Spleen (tissue), 11 donors: ENCODE data around the gene SH3BGRL2. TPM values are rescaled to one million over a fixed set of nuclear protein-coding genes. Genes with fewer than 3 reads are reported as not detected.

Source experiments
- DNase-seq: peaks from one replicate; pipeline ENCODE4 v3.0.0-alpha.2; 2020
- H3K27ac ChIP-seq, 8 donors: fragments of 200-600 bp; sonication (generic) in 7 of 8; 1 replicate in 4 of 8; 2 replicates in 4 of 8; pipeline versions ENCODE4 v1.5.0 to v1.8.0; 2016 to 2021; ENCODE audit warnings: inconsistent platforms in 4 of 8, mild to moderate bottlenecking in 4 of 8, moderate library complexity in 1 of 8
- H3K27me3 ChIP-seq, 7 donors: fragments of 200-600 bp; sonication (generic) in 6 of 7; replicated peaks in 1 of 7; 1 replicate in 4 of 7; 2 replicates in 3 of 7; pipeline versions ENCODE4 v1.5.0 to v1.8.0; 2016 to 2021; ENCODE audit warnings: inconsistent platforms in 3 of 7, mild to moderate bottlenecking in 1 of 7
- H3K36me3 ChIP-seq, 6 donors: fragments of 200-600 bp; sonication (generic) in 5 of 6; 1 replicate in 4 of 6; 2 replicates in 2 of 6; pipeline versions ENCODE4 v1.5.0 to v1.8.0; 2016 to 2021; ENCODE audit warnings: inconsistent platforms in 2 of 6
- H3K4me1 ChIP-seq, 6 donors: fragments of 200-600 bp; sonication (generic) in 5 of 6; 1 replicate in 3 of 6; 2 replicates in 3 of 6; pipeline versions ENCODE4 v1.5.0 to v1.8.0; 2016 to 2021; ENCODE audit warnings: inconsistent platforms in 3 of 6
- H3K4me3 ChIP-seq, 8 donors: fragments of 200-600 bp; sonication (generic) in 7 of 8; 1 replicate in 4 of 8; 2 replicates in 4 of 8; pipeline versions ENCODE4 v1.5.0 to v1.8.0; 2016 to 2021; ENCODE audit warnings: inconsistent platforms in 4 of 8, mild to moderate bottlenecking in 4 of 8, moderate library complexity in 2 of 8
- H3K9me3 ChIP-seq, 8 donors: fragments of 200-600 bp; sonication (generic) in 7 of 8; 1 replicate in 4 of 8; 2 replicates in 4 of 8; pipeline versions ENCODE4 v1.5.0 to v1.8.0; 2016 to 2021; ENCODE audit warnings: inconsistent platforms in 4 of 8
- POLR2A ChIP-seq, 3 donors: fragments of 450-650 bp; IDR thresholded peaks; one replicate each; pipeline ENCODE4 v1.5.1; 2017; ENCODE audit warnings: antibody characterized with exemption in 3 of 3, mild to moderate bottlenecking in 1 of 3
- POLR2AphosphoS5 ChIP-seq, 3 donors: sonication (generic); formaldehyde crosslinking; IDR thresholded peaks; one replicate each; pipeline ENCODE4 v1.5.1; 2017; ENCODE audit warnings: antibody characterized with exemption in 3 of 3
- WGBS, 5 donors: extraction: QIAGEN DNeasy Blood & Tissue Kit in 3 of 5; methylation state at CpG; one replicate each; pipeline versions ENCODE4 v1.1.5 to v1.1.7; 2013 to 2018; 5-methylcytosine and 5-hydroxymethylcytosine counted together
- intact Hi-C: fragments of 100-400 bp; cut with DNase I; formaldehyde crosslinking; loops from one replicate; pipeline ENCODE4 v1.15.0; 2023; ENCODE audit warnings: low total_unique reads
- polyA plus RNA-seq, 3 donors: library from polyadenylated mRNA; stranded (reverse); fragments of 200-250 nt; gene quantifications; one replicate each; pipeline ENCODE4 v1.2.1, GENCODE V29; 2013
- total RNA-seq, 7 donors: library from RNA; depleted of rRNA in 3 of 7; stranded (reverse); fragments of >200 nt in 3 of 7; fragmentation: NEBNext Ultra II Directional in 4 of 7; extraction: Animal tissue kit (Norgen Biotek cat#: 25700) in 4 of 7; gene quantifications; one replicate each; pipeline versions ENCODE4 v1.1.0 to v1.2.1, GENCODE V29; 2016 to 2021
- TF ChIP-seq, protein P1 (sequence below), 11 experiments: fragments of 200-600 bp in 7 of 11; fragments of 450-650 bp in 4 of 11; sonication (generic) in 4 of 11; IDR thresholded peaks in 8 of 11; conservative IDR thresholded peaks in 3 of 11; 1 replicate in 7 of 11; 2 replicates in 4 of 11; pipeline versions ENCODE4 v1.4.0 to v1.8.0; 2016 to 2021; ENCODE audit warnings: antibody characterized with exemption in 11 of 11, inconsistent platforms in 4 of 11, mild to moderate bottlenecking in 1 of 11
- donor health status: healthy with polysubstance abuse.
- donor health status: DM: no; HTN: no; CAD: no; lungs with moderate emphysema.
- donor health status: DM: no; HTN: no; CAD: no.
- donor health status: Bipolar disorder and iron deficiency.
- donor health status: healthy.
- donor health status: DM: no; HTN: no; CAD: no.
- donor health status: DM: yes; HTN: yes; CAD: no.

SH3BGRL2 gene
- total and polyA plus RNA-seq, 10 donors = 1.8 to 24.6 (median 10.9) TPM

DNA sequence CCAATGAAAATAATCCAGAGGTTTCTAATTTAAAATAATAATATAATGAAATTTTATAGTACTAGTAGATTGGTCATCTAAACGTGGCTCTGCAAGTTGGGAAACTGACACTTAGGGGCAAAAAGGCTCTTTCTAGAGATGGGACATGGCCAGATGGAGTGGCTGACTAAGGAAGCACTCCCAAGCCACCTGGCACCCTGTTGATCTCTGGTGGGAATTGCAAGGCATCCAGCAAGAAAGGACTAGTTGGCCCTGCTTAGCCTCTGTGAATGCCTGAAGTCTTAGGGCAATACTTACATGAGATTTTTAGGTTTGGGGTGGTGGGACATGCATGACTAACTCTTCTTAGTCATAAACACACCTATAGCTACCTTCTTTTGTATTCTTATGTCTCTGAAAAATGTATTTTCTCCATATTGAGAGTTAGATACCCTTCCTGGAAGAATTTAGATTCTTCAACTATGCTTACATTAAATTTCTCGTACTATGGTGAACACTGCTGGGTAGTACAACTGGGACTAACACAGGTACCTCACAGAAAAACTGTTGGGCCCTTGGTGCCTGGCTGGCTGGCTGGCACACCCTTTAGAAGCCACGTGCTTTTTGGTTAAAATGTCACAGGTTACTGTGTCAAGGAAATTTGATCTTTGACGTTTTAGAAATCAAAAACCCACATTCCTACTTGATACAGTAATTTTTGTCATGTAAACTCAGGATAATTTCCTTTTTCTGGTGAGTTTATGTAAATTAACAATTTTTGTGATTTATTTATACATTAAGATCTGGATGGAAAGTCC is 25.0 kb upstream of the SH3BGRL2 start:
- Histone ChIP-seq H3K36me3 (no peaks in the 10 kb centered on the region), H3K4me3 (no peak overlapping the region), H3K4me1 (no peaks in the 10 kb centered on the region), H3K27ac (no peak overlapping the region), H3K27me3 (no peaks in the 10 kb centered on the region), H3K9me3 (no peaks in the 10 kb centered on the region)
- TF ChIP-seq POLR2AphosphoS5 (IDR thresholded peaks at IDR 0.05) = no peak
- TF ChIP-seq, protein P1, sequence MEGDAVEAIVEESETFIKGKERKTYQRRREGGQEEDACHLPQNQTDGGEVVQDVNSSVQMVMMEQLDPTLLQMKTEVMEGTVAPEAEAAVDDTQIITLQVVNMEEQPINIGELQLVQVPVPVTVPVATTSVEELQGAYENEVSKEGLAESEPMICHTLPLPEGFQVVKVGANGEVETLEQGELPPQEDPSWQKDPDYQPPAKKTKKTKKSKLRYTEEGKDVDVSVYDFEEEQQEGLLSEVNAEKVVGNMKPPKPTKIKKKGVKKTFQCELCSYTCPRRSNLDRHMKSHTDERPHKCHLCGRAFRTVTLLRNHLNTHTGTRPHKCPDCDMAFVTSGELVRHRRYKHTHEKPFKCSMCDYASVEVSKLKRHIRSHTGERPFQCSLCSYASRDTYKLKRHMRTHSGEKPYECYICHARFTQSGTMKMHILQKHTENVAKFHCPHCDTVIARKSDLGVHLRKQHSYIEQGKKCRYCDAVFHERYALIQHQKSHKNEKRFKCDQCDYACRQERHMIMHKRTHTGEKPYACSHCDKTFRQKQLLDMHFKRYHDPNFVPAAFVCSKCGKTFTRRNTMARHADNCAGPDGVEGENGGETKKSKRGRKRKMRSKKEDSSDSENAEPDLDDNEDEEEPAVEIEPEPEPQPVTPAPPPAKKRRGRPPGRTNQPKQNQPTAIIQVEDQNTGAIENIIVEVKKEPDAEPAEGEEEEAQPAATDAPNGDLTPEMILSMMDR (IDR thresholded peaks at IDR 0.05 in 8 of 11, conservative IDR thresholded peaks at IDR 0.05 in 3 of 11) = no peak
- TF ChIP-seq POLR2A (IDR thresholded peaks at IDR 0.05) = no peak
- DNase-seq = no peak
- WGBS, 5 donors = 77 to 81% (median 80%) methylated on average over 4 of the region's 4 CpGs
- intact Hi-C loops = no loop called here

DNA sequence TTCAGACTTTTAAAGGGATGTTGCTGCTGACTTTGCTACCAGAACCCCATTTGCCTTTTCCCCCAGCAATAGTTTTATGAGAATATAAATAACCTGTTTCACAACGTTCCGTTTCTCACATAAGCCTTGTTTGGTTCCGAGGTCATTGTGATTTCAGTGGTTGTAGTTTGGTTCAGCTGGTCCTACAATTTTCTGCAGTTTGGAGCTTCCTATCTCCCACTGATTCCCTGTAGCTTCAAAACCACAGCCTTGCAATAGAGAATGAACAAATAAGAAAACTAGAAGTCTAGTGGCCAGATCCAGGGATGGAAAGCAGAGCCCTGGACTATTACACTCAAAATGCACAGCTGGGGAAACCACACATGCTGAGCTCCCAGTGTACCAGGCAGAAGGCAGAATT is 24.1 kb upstream of the SH3BGRL2 start:
- Histone ChIP-seq H3K27ac (no peak overlapping the region), H3K9me3 (no peaks in the 10 kb centered on the region), H3K4me3 (no peak overlapping the region), H3K27me3 (no peaks in the 10 kb centered on the region), H3K4me1 (no peaks in the 10 kb centered on the region), H3K36me3 (no peaks in the 10 kb centered on the region)
- intact Hi-C loops = no loop called here
- no peak for DNase-seq
- TF ChIP-seq POLR2A (IDR thresholded peaks at IDR 0.05) = no peak
- TF ChIP-seq, protein P1 (IDR thresholded peaks at IDR 0.05 in 8 of 11, conservative IDR thresholded peaks at IDR 0.05 in 3 of 11) = no peak
- 68 to 94% (median 86%) methylated on average over 3 of the region's 3 CpGs for WGBS, 5 donors

DNA sequence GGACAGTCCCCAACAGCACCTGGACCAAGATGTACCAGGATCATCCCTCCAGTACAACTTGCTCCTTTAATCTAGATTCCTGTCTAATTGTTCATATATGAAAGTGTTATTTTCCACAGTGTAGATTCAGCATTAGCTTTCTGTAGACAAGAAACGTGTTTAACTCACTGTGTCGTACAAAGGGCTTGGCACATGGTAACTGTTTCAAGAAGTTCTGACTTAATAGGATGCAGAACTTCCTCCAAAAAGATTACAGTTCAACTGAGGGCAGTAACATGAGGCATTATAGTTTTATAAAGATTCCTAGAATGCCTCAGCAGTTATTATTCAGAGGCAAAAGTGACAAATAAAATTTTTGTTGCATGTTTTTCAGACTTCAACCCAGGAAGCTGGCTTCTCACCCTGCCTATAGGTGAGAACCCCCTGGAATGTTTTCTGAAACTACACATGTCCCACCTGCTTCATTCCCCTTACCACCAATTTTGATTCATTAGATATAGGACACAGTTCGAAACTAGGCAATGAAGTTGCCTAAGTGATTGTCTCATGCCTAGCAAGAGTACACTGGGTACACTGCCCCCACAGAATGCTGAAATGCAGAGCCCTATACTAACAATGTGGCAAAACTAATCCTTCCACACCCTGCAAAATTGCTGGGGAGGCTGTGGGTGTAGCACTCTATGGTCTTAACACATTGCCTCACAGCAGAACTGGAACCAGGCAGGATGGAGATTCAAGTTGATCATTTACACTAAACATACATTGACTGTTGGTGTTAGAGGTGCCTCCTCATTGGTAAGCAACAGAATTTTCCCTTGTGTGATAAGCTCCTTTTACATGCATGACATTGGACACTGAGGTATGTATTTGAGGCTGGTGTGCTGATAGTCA is 22.6 kb upstream of the SH3BGRL2 start:
- Histone ChIP-seq H3K27me3 (no peaks in the 10 kb centered on the region), H3K4me3 (no peak overlapping the region), H3K36me3 (no peaks in the 10 kb centered on the region), H3K27ac (no peak overlapping the region), H3K4me1 (no peaks in the 10 kb centered on the region), H3K9me3 (no peaks in the 10 kb centered on the region)
- no peak for DNase-seq
- TF ChIP-seq POLR2AphosphoS5 (IDR thresholded peaks at IDR 0.05) (no peak), POLR2A (IDR thresholded peaks at IDR 0.05) (no peak)
- TF ChIP-seq, protein P1 (IDR thresholded peaks at IDR 0.05 in 8 of 11, conservative IDR thresholded peaks at IDR 0.05 in 3 of 11) = no peak
- 73 to 82% (median 77%) methylated on average over 3 of the region's 3 CpGs for WGBS, 5 donors
- intact Hi-C loops = no loop called here

DNA sequence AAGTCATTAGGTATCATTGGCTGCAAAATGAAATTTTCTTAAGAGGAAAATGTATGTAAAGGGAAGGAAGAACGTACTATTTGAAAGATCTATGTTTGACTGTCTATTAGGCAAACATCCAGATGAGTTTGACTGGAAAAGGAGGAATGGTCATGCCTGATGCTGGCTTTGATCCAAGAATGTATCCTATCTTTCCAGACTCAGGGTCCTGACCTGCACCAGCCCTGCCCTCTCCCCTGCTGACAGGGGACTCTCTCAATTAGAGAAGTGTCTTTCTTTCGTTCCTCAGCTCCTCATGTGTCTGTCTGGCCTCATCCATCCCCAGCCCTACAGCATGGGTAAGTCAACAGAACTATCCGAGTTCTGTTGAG is 21.9 kb upstream of the SH3BGRL2 start:
- Histone ChIP-seq H3K4me1 (no peaks in the 10 kb centered on the region), H3K27me3 (no peaks in the 10 kb centered on the region), H3K4me3 (no peak overlapping the region), H3K9me3 (no peaks in the 10 kb centered on the region), H3K27ac (no peak overlapping the region), H3K36me3 (no peaks in the 10 kb centered on the region)
- intact Hi-C loops = no loop called here
- TF ChIP-seq POLR2A (IDR thresholded peaks at IDR 0.05) (no peak), POLR2AphosphoS5 (IDR thresholded peaks at IDR 0.05) (no peak)
- TF ChIP-seq, protein P1 (IDR thresholded peaks at IDR 0.05 in 8 of 11, conservative IDR thresholded peaks at IDR 0.05 in 3 of 11) = no peak
- no peak for DNase-seq
- 60 to 88% (median 76%) methylated on average over 3 of the region's 3 CpGs for whole genome bisulfite sequencing, 5 donors
